GM21367 (cell line): ENCODE measurements around the gene SERPINB4.
"Not testable (repeated sequence)": the region's sequence is repeated elsewhere in the genome, so short reads cannot be mapped to it uniquely, and the experiment has no call there.

Experiments used
- ATAC-seq: cut with Tn5 transposase; IDR thresholded peaks from one replicate; pipeline ENCODE4 v1.9.1; 2021; ENCODE audit not compliant: unreplicated experiment

Gene SERPINB4

GRCh38 chr18:63644142-63644541 is at the start of gene SERPINB4:
TSS of gene SERPINB4 (minus strand) at chr18:63644256. CDS start at chr18:63643577, 679 bp downstream.
- ATAC-seq = not testable (repeated sequence)

- ATAC-seq = no peak
Measured at GRCh38 chr18:63689064-63689463, 45.0 kb upstream of the SERPINB4 start.

- ATAC-seq = no peak
Measured at GRCh38 chr18:63686871-63687270, 42.8 kb upstream of the SERPINB4 start.

GRCh38 chr18:63684718-63685117 is 40.7 kb upstream of the SERPINB4 start:
- ATAC-seq = no peak

- no peak for ATAC-seq
Measured at GRCh38 chr18:63683890-63684289, 39.8 kb upstream of the SERPINB4 start.

GRCh38 chr18:63683152-63683551 is 39.1 kb upstream of the SERPINB4 start:
- ATAC-seq = no peak

- ATAC-seq = no peak
Measured at GRCh38 chr18:63681449-63682340, 37.6 kb upstream of the SERPINB4 start.

GRCh38 chr18:63679820-63680606 is 36.0 kb upstream of the SERPINB4 start:
- no peak for ATAC-seq

GRCh38 chr18:63677500-63678225 is 33.6 kb upstream of the SERPINB4 start:
- no peak for ATAC-seq

GRCh38 chr18:63676526-63677323 is 32.7 kb upstream of the SERPINB4 start:
- ATAC-seq = no peak

- no peak for ATAC-seq
Measured at GRCh38 chr18:63664571-63664970, 20.5 kb upstream of the SERPINB4 start.

- ATAC-seq = not testable (repeated sequence)
Measured at GRCh38 chr18:63661750-63662149, 17.7 kb upstream of the SERPINB4 start, which contains the start of gene SERPINB3. TSS of gene SERPINB3 (minus strand) at chr18:63661893. CDS start at chr18:63661216, 677 bp downstream.

GRCh38 chr18:63658920-63659319 is 14.9 kb upstream of the SERPINB4 start:
- ATAC-seq = not testable (repeated sequence)

- ATAC-seq = not testable (repeated sequence)
Measured at GRCh38 chr18:63650271-63650670, 6.2 kb upstream of the SERPINB4 start.

- ATAC-seq = no peak
Measured at GRCh38 chr18:63648241-63648640, 4.2 kb upstream of the SERPINB4 start.

GRCh38 chr18:63646936-63647335 is 2.9 kb upstream of the SERPINB4 start:
- no peak for ATAC-seq

- not testable (repeated sequence) for ATAC-seq
Measured at GRCh38 chr18:63644694-63645093, 638 bp upstream of the SERPINB4 start.

GRCh38 chr18:63642668-63643356 is 1.2 kb downstream of the SERPINB4 start:
- not testable (repeated sequence) for ATAC-seq

- ATAC-seq = not testable (repeated sequence)
Measured at GRCh38 chr18:63641157-63641680, 2.8 kb downstream of the SERPINB4 start.
